HL-60/S4 (cell line): Measurements from ENCODE around the gene BOLL.
"Not testable (repeated sequence)": the region's sequence is repeated elsewhere in the genome, so short reads cannot be mapped to it uniquely, and the experiment has no call there.

ENCODE experiments used
- in situ Hi-C: fragments of 300-500 bp; cut with MboI; formaldehyde crosslinking; loops from 2 replicates; pipeline ENCODE4 v1.14.3; 2022; ENCODE audit warnings: low sequenced_read_pairs

The BOLL gene

GRCh38 chr2:197799068-197799467 lies 13.9 kb upstream of the BOLL start:
- in situ Hi-C loops: loop anchor here (10.0 to 25.0 kb wide), 2 partner anchors 326 to 412 kb away; no protein-coding TSS in a partner anchor

- in situ Hi-C loops: loop anchor here (10.0 to 25.0 kb wide), 2 partner anchors 327 to 411 kb away; no protein-coding TSS in a partner anchor
Observed at GRCh38 chr2:197798187-197798586, 13.1 kb upstream of the BOLL start.

GRCh38 chr2:197795277-197795676 lies 10.2 kb upstream of the BOLL start:
- in situ Hi-C loops: loop anchor here (10.0 to 25.0 kb wide), 2 partner anchors 330 to 408 kb away; no protein-coding TSS in a partner anchor

GRCh38 chr2:197793456-197793855 lies 8.3 kb upstream of the BOLL start:
- in situ Hi-C loops: loop anchor here (10.0 to 25.0 kb wide), 2 partner anchors 331 to 406 kb away; no protein-coding TSS in a partner anchor

- in situ Hi-C loops: loop anchor here (25.0 kb wide), 1 partner anchor 399 kb away; no protein-coding TSS in a partner anchor
Observed at GRCh38 chr2:197786010-197786877, 1.1 kb upstream of the BOLL start.

- in situ Hi-C loops: loop anchor here (25.0 kb wide), 1 partner anchor 395 kb away; no protein-coding TSS in a partner anchor
Observed at GRCh38 chr2:197782126-197782525, 3.0 kb downstream of the BOLL start.

- in situ Hi-C loops: loop anchor here (25.0 kb wide), 1 partner anchor 392 kb away; no protein-coding TSS in a partner anchor
Observed at GRCh38 chr2:197779261-197779660, 5.9 kb downstream of the BOLL start.

- in situ Hi-C loops: loop anchor here (25.0 kb wide), 1 partner anchor 391 kb away; no protein-coding TSS in a partner anchor
Observed at GRCh38 chr2:197777823-197778407, 7.2 kb downstream of the BOLL start.

- in situ Hi-C loops: no loop called here
Observed at GRCh38 chr2:197760293-197760657, 24.8 kb downstream of the BOLL start.

GRCh38 chr2:197759625-197760292 lies 25.4 kb downstream of the BOLL start:
- in situ Hi-C loops: no loop called here

- in situ Hi-C loops: no loop called here
Observed at GRCh38 chr2:197759013-197759412, 26.1 kb downstream of the BOLL start.

- in situ Hi-C loops: no loop called here
Observed at GRCh38 chr2:197740200-197740599, 44.9 kb downstream of the BOLL start.

- in situ Hi-C loops: not testable (repeated sequence)
Observed at GRCh38 chr2:197728555-197729544, 56.3 kb downstream of the BOLL start.

GRCh38 chr2:197727011-197727410 lies 58.1 kb downstream of the BOLL start:
- in situ Hi-C loops: no loop called here

GRCh38 chr2:197717863-197718262 lies 67.3 kb downstream of the BOLL start:
- in situ Hi-C loops: no loop called here

GRCh38 chr2:197713271-197713670 lies 71.8 kb downstream of the BOLL start:
- in situ Hi-C loops: no loop called here

GRCh38 chr2:197711578-197711977 lies 73.5 kb downstream of the BOLL start:
- in situ Hi-C loops: no loop called here

GRCh38 chr2:197710424-197711042 lies 74.6 kb downstream of the BOLL start:
- in situ Hi-C loops: no loop called here

GRCh38 chr2:197709140-197709539 lies 76.0 kb downstream of the BOLL start:
- in situ Hi-C loops: not testable (repeated sequence)

GRCh38 chr2:197708331-197708730 lies 76.8 kb downstream of the BOLL start:
- in situ Hi-C loops: no loop called here
